CD14-positive monocyte (primary cell): ENCODE results near the gene GPR183. TPM values are rescaled to one million over a fixed set of nuclear protein-coding genes. Genes with fewer than 3 reads are reported as not detected.

Experiments
- DNase-seq, 3 donors: peaks; one replicate each; pipeline ENCODE4 v3.0.0-alpha.2; 2011 to 2022
- H2AFZ ChIP-seq: 2 replicates; pipeline ENCODE4 v1.6.0; 2012; ENCODE audit warnings: mild to moderate bottlenecking, low read depth, low read length, inconsistent platforms; ENCODE audit not compliant: insufficient read depth, poor library complexity, severe bottlenecking
- H3K27ac ChIP-seq, 2 donors: 1 replicate in 1 of 2; 2 replicates in 1 of 2; pipeline ENCODE4 v1.5.1; 2012 to 2013; ENCODE audit warnings: low read length in 2 of 2, control low read depth in 1 of 2, inconsistent platforms in 1 of 2, low read depth in 1 of 2, mild to moderate bottlenecking in 1 of 2
- H3K27me3 ChIP-seq, 2 donors: one replicate each; pipeline versions ENCODE4 v1.6.0 to v1.6.1; 2011 to 2013; ENCODE audit warnings: low read length in 2 of 2; ENCODE audit not compliant: control insufficient read depth in 2 of 2, insufficient read depth in 2 of 2
- H3K36me3 ChIP-seq, 2 donors: replicated peaks in 1 of 2; 1 replicate in 1 of 2; 2 replicates in 1 of 2; pipeline versions ENCODE4 v1.5.1 to v1.6.1; 2012 to 2013; ENCODE audit warnings: low read length in 2 of 2, control low read depth in 1 of 2, inconsistent platforms in 1 of 2, mild to moderate bottlenecking in 1 of 2; ENCODE audit not compliant: insufficient read depth in 2 of 2, control insufficient read depth in 1 of 2
- H3K4me1 ChIP-seq, 2 donors: 1 replicate in 1 of 2; 2 replicates in 1 of 2; pipeline versions ENCODE4 v1.5.1 to v1.6.1; 2012 to 2013; ENCODE audit warnings: low read length in 2 of 2, control low read depth in 1 of 2, inconsistent platforms in 1 of 2, mild to moderate bottlenecking in 1 of 2, moderate library complexity in 1 of 2; ENCODE audit not compliant: insufficient read depth in 2 of 2, control insufficient read depth in 1 of 2
- H3K4me2 ChIP-seq: replicated peaks from 2 replicates; pipeline ENCODE3; 2012; ENCODE audit warnings: low read length, moderate library complexity, mild to moderate bottlenecking; ENCODE audit not compliant: poor library complexity, severe bottlenecking; ENCODE audit errors: extremely low read depth
- H3K4me3 ChIP-seq, 3 experiments: fragments of 200-600 bp in 1 of 3; sonication (generic) in 1 of 3; replicated peaks in 1 of 3; 1 replicate in 2 of 3; 2 replicates in 1 of 3; pipeline ENCODE4 v1.5.1; 2011 to 2013; ENCODE audit warnings: low read length in 3 of 3, mild to moderate bottlenecking in 3 of 3, control low read depth in 2 of 3, low read depth in 2 of 3, inconsistent platforms in 1 of 3, moderate library complexity in 1 of 3
- H3K79me2 ChIP-seq: 2 replicates; pipeline ENCODE4 v1.6.0; 2012; ENCODE audit warnings: mild to moderate bottlenecking, control low read depth, inconsistent platforms, low read length, moderate library complexity; ENCODE audit not compliant: insufficient read depth
- H3K9ac ChIP-seq: 2 replicates; pipeline ENCODE4 v1.6.0; 2017; ENCODE audit warnings: low read length, mild to moderate bottlenecking; ENCODE audit not compliant: insufficient read depth, poor library complexity, severe bottlenecking
- H3K9me3 ChIP-seq, 2 donors: replicated peaks in 1 of 2; 1 replicate in 1 of 2; 2 replicates in 1 of 2; pipeline versions ENCODE4 v1.5.1 to v1.6.1; 2012 to 2013; ENCODE audit warnings: low read length in 2 of 2, control low read depth in 1 of 2; ENCODE audit not compliant: control insufficient read depth in 1 of 2, insufficient read depth in 1 of 2
- H4K20me1 ChIP-seq: 2 replicates; pipeline ENCODE4 v1.6.0; 2012; ENCODE audit warnings: mild to moderate bottlenecking, low read length, control low read depth, moderate library complexity; ENCODE audit not compliant: insufficient read depth
- H3K27ac Mint-ChIP-seq, 7 donors: one replicate each; pipeline ENCODE4 v1.8.0; 2020; ENCODE audit warnings: mild to moderate bottlenecking in 7 of 7, mixed read lengths in 7 of 7, moderate library complexity in 6 of 7, inconsistent platforms in 2 of 7
- H3K27me3 Mint-ChIP-seq, 3 donors: one replicate each; pipeline ENCODE4 v1.8.0; 2021 to 2022; ENCODE audit warnings: low read depth in 3 of 3, mild to moderate bottlenecking in 3 of 3, mixed read lengths in 3 of 3, moderate library complexity in 3 of 3, inconsistent platforms in 1 of 3
- H3K36me3 Mint-ChIP-seq, 2 donors: one replicate each; pipeline ENCODE4 v1.8.0; 2020; ENCODE audit warnings: mixed read lengths in 2 of 2, inconsistent platforms in 1 of 2, mild to moderate bottlenecking in 1 of 2
- H3K4me1 Mint-ChIP-seq: one replicate; pipeline ENCODE4 v1.8.0; 2020; ENCODE audit warnings: mild to moderate bottlenecking, mixed read lengths
- H3K4me3 Mint-ChIP-seq, 2 donors: one replicate each; pipeline ENCODE4 v1.8.0; 2020; ENCODE audit warnings: mild to moderate bottlenecking in 2 of 2, mixed read lengths in 2 of 2, moderate library complexity in 1 of 2
- H3K9me3 Mint-ChIP-seq, 7 donors: one replicate each; pipeline ENCODE4 v1.8.0; 2020 to 2022; ENCODE audit warnings: mixed read lengths in 7 of 7, mild to moderate bottlenecking in 6 of 7, moderate library complexity in 6 of 7, inconsistent platforms in 2 of 7
- WGBS: methylation state at CpG from one replicate; pipeline ENCODE4 v1.1.5; 2013; ENCODE audit warnings: missing lambda C conversion rate; ENCODE audit not compliant: insufficient coverage; 5-methylcytosine and 5-hydroxymethylcytosine counted together
- intact Hi-C, 2 donors: fragments of 100-400 bp; cut with micrococcal nuclease; formaldehyde crosslinking; loops; one replicate each; pipeline versions ENCODE4 v1.15.0 to v1.15.1; 2023
- polyA plus RNA-seq, 3 donors: library from polyadenylated mRNA; depleted of rRNA in 1 of 3; unstranded in 2 of 3; stranded (reverse) in 1 of 3; fragments of 300-500 nt in 2 of 3; fragments of >200 nt in 1 of 3; fragmentation: Illumina TruSeq in 2 of 3; gene quantifications; 1 replicate in 2 of 3; 2 replicates in 1 of 3; pipeline ENCODE4 v1.2.3, GENCODE V29; 2012 to 2021
- TF ChIP-seq, protein P1 (sequence below): fragments of 200-600 bp; IDR thresholded peaks from one replicate; pipeline ENCODE4 v1.8.0; 2022; ENCODE audit warnings: antibody characterized with exemption, mild to moderate bottlenecking

Gene GPR183
- polyA plus RNA-seq, 3 donors, result 190 to 459 (median 288) TPM

DNA sequence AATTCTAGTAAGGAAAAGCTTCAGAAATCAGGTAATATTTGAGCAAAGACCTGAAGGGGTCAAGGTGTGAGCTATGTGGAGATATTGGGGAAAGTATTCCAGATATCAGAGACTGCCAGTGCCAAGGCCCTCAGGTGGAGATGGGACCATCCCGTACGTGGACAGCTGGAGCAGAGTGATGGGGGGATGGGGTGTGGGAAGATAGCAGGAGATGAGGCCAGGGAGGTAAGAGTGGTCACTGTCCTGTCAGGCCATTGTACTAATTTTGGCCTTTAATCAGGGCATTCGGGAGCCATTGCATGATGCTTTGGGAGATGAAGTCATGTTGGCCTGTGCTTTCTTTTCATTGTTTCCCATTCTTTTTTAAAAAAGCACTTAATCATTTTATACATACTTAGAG lies 36.0 kb downstream of the GPR183 start:
- Mint-ChIP-seq H3K36me3 (peaks cover 45 to 50% of the 10 kb centered on the region in 2 donors), H3K4me1 (peaks cover 47% of the 10 kb centered on the region), H3K4me3 (peak overlapping the region in 1 of 2 donors; percentile 48), H3K9me3 (peaks cover 0 to 12% (median 5%) of the 10 kb centered on the region in 7 donors), H3K27ac (peak overlapping the region; percentile 96 to 98 (median 97)), H3K27me3 (peaks cover 0 to 4% (median 0%) of the 10 kb centered on the region in 3 donors)
- DNase-seq, result no peak
- Histone ChIP-seq H2AFZ (no peak overlapping the region), H3K36me3 (peaks cover 7 to 27% of the 10 kb centered on the region in 2 donors), H4K20me1 (no peaks in the 10 kb centered on the region), H3K9me3 (peaks cover 4 to 5% of the 10 kb centered on the region in 2 donors), H3K27ac (peak overlapping the region; percentile 85 to 90), H3K4me2 (peak overlapping the region; percentile 45), H3K27me3 (no peaks in the 10 kb centered on the region), H3K9ac (peak overlapping the region; percentile 63), H3K79me2 (peaks cover 81% of the 10 kb centered on the region), H3K4me1 (peaks cover 26 to 32% of the 10 kb centered on the region in 2 donors), H3K4me3 (peak overlapping the region in 1 of 3 experiments; percentile 33)
- TF ChIP-seq, protein P1, sequence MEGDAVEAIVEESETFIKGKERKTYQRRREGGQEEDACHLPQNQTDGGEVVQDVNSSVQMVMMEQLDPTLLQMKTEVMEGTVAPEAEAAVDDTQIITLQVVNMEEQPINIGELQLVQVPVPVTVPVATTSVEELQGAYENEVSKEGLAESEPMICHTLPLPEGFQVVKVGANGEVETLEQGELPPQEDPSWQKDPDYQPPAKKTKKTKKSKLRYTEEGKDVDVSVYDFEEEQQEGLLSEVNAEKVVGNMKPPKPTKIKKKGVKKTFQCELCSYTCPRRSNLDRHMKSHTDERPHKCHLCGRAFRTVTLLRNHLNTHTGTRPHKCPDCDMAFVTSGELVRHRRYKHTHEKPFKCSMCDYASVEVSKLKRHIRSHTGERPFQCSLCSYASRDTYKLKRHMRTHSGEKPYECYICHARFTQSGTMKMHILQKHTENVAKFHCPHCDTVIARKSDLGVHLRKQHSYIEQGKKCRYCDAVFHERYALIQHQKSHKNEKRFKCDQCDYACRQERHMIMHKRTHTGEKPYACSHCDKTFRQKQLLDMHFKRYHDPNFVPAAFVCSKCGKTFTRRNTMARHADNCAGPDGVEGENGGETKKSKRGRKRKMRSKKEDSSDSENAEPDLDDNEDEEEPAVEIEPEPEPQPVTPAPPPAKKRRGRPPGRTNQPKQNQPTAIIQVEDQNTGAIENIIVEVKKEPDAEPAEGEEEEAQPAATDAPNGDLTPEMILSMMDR, result no peak
- intact Hi-C loops, result no loop called here
- WGBS, result 84% methylated on average over 2 of the region's 3 CpGs

DNA sequence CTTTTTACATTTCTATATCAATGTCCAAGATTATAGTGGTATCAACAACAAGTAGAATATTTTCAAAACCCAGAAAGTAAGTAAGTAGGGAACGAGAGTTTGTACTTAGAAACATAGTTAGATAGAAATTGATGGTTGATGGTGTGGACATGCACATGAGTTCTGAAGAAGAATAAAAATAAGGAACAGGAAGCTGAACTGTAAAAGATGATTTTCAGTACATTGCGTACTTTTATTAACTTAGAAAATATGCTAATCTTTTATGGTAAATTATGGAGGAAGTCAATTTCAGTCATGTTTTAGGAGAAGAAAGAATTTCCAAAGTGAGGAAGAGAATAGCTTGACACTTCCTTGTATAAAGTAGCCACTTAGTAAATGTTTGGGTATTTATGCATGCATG lies 36.7 kb downstream of the GPR183 start:
- H2AFZ ChIP-seq, result no peak overlapping the region
- TF ChIP-seq, protein P1, result no peak
- WGBS, result 20% methylated on average over 1 of the region's 2 CpGs
- peaks cover 77% of the 10 kb centered on the region for H3K79me2 ChIP-seq
- H3K4me1 ChIP-seq, result peaks cover 24 to 29% of the 10 kb centered on the region in 2 donors
- Mint-ChIP-seq H3K27me3 (peaks cover 0 to 4% (median 0%) of the 10 kb centered on the region in 3 donors), H3K27ac (peak overlapping the region; percentile 96 to 98 (median 97)), H3K36me3 (peaks cover 41 to 44% of the 10 kb centered on the region in 2 donors), H3K9me3 (peaks cover 0 to 12% (median 5%) of the 10 kb centered on the region in 7 donors), H3K4me3 (no peak overlapping the region), H3K4me1 (peaks cover 45% of the 10 kb centered on the region)
- peak; percentile 56 to 87 (median 65) for DNase-seq
- peak overlapping the region; percentile 26 to 90 for H3K27ac ChIP-seq
- H4K20me1 ChIP-seq, result no peaks in the 10 kb centered on the region
- peaks cover 4 to 5% of the 10 kb centered on the region in 2 donors for H3K9me3 ChIP-seq
- peak overlapping the region in 1 of 3 experiments; percentile 33 for H3K4me3 ChIP-seq
- H3K9ac ChIP-seq, result peak overlapping the region; percentile 63
- intact Hi-C loops, result no loop called here
- H3K36me3 ChIP-seq, result peaks cover 7 to 20% of the 10 kb centered on the region in 2 donors
- no peaks in the 10 kb centered on the region for H3K27me3 ChIP-seq
- H3K4me2 ChIP-seq, result peak overlapping the region; percentile 45
